Trophoblast cell (in vitro differentiated cells and primary cell): ENCODE data around the gene GABRR2.

Source experiments
- DNase-seq, 2 donors: peaks; one replicate each; pipeline ENCODE4 v3.0.0-alpha.2; 2016
- H2AFZ ChIP-seq: 2 replicates; pipeline ENCODE4 v1.6.1; 2013; ENCODE audit warnings: low read length, moderate library complexity, mild to moderate bottlenecking; ENCODE audit not compliant: insufficient read depth, poor library complexity
- H2AK5ac ChIP-seq: 2 replicates; pipeline ENCODE4 v1.6.1; 2013; ENCODE audit warnings: mild to moderate bottlenecking, low read length
- H2BK120ac ChIP-seq: 2 replicates; pipeline ENCODE4 v1.6.1; 2013; ENCODE audit warnings: low read length, mild to moderate bottlenecking, moderate library complexity; ENCODE audit not compliant: insufficient read depth, poor library complexity
- H2BK12ac ChIP-seq: 2 replicates; pipeline ENCODE4 v1.6.1; 2013; ENCODE audit warnings: mild to moderate bottlenecking, low read length, moderate library complexity
- H2BK5ac ChIP-seq: 2 replicates; pipeline ENCODE4 v1.6.1; 2013; ENCODE audit warnings: low read length, low read depth, moderate library complexity, mild to moderate bottlenecking; ENCODE audit not compliant: poor library complexity
- H3K14ac ChIP-seq: 2 replicates; pipeline ENCODE4 v1.6.1; 2013; ENCODE audit warnings: mild to moderate bottlenecking, low read length
- H3K18ac ChIP-seq: 2 replicates; pipeline ENCODE4 v1.6.1; 2013; ENCODE audit warnings: mild to moderate bottlenecking, low read length
- H3K23ac ChIP-seq: 2 replicates; pipeline ENCODE4 v1.6.1; 2013; ENCODE audit warnings: low read length
- H3K27ac ChIP-seq: 2 replicates; pipeline ENCODE4 v1.5.1; 2013; ENCODE audit warnings: low read depth, mild to moderate bottlenecking, inconsistent platforms, low read length, moderate library complexity
- H3K27me3 ChIP-seq: 2 replicates; pipeline ENCODE4 v1.6.1; 2013; ENCODE audit warnings: inconsistent platforms, mild to moderate bottlenecking, low read length, moderate library complexity; ENCODE audit not compliant: insufficient read depth
- H3K36me3 ChIP-seq, 2 experiments: 1 replicate in 1 of 2; 2 replicates in 1 of 2; pipeline ENCODE4 v1.6.1; 2013; ENCODE audit warnings: low read length in 2 of 2, mild to moderate bottlenecking in 2 of 2, moderate library complexity in 1 of 2; ENCODE audit not compliant: insufficient read depth in 2 of 2, control insufficient read depth in 1 of 2
- H3K4ac ChIP-seq: 2 replicates; pipeline ENCODE4 v1.6.1; 2013; ENCODE audit warnings: low read depth, mild to moderate bottlenecking, low read length, moderate library complexity
- H3K4me1 ChIP-seq, 2 experiments: 1 replicate in 1 of 2; 2 replicates in 1 of 2; pipeline ENCODE4 v1.6.1; 2013; ENCODE audit warnings: low read length in 2 of 2, mild to moderate bottlenecking in 2 of 2, moderate library complexity in 1 of 2; ENCODE audit not compliant: insufficient read depth in 2 of 2, control insufficient read depth in 1 of 2
- H3K4me2 ChIP-seq: 2 replicates; pipeline ENCODE4 v1.6.1; 2013; ENCODE audit warnings: inconsistent platforms, mild to moderate bottlenecking, low read length, moderate library complexity
- H3K4me3 ChIP-seq: 2 replicates; pipeline ENCODE4 v1.5.1; 2013; ENCODE audit warnings: mild to moderate bottlenecking, low read depth, low read length, inconsistent platforms
- H3K79me1 ChIP-seq: one replicate; pipeline ENCODE4 v1.6.1; 2013; ENCODE audit warnings: low read length
- H3K79me2 ChIP-seq: 2 replicates; pipeline ENCODE4 v1.6.1; 2013; ENCODE audit warnings: low read length, mild to moderate bottlenecking; ENCODE audit not compliant: control insufficient read depth, insufficient read depth, poor library complexity
- H3K9ac ChIP-seq: 2 replicates; pipeline ENCODE4 v1.6.1; 2013; ENCODE audit warnings: mild to moderate bottlenecking, low read length
- H3K9me3 ChIP-seq: 2 replicates; pipeline ENCODE4 v1.6.1; 2013; ENCODE audit warnings: low read depth, mild to moderate bottlenecking, control low read depth, inconsistent platforms, low read length; ENCODE audit not compliant: insufficient read depth
- H4K12ac ChIP-seq: 2 replicates; pipeline ENCODE4 v1.6.1; 2013; ENCODE audit warnings: low read depth, mild to moderate bottlenecking, low read length, moderate library complexity
- H4K8ac ChIP-seq: 2 replicates; pipeline ENCODE4 v1.6.1; 2013; ENCODE audit warnings: low read depth, mild to moderate bottlenecking, low read length, moderate library complexity
- H4K91ac ChIP-seq: one replicate; pipeline ENCODE4 v1.6.1; 2013; ENCODE audit warnings: low read depth, mild to moderate bottlenecking, low read length, moderate library complexity
- WGBS: extraction: QIAGEN DNeasy Blood & Tissue Kit; methylation state at CpG from one replicate; pipeline ENCODE4 v1.1.7; 2013; ENCODE audit warnings: missing lambda C conversion rate; ENCODE audit not compliant: insufficient read length, insufficient coverage; ENCODE audit errors: extremely low coverage; 5-methylcytosine and 5-hydroxymethylcytosine counted together

GABRR2 gene

GRCh38 chr6:89255417-89255816 is 59.7 kb downstream of the GABRR2 start:
- Histone ChIP-seq H3K27me3 (no peaks in the 10 kb centered on the region), H3K79me1 (no peaks in the 10 kb centered on the region), H2AFZ (no peak overlapping the region), H4K12ac (no peak overlapping the region), H3K23ac (no peak overlapping the region), H2BK12ac (no peak overlapping the region), H3K4me1 (no peaks in the 10 kb centered on the region), H3K18ac (no peak overlapping the region), H3K14ac (no peak overlapping the region), H4K91ac (no peak overlapping the region), H2BK120ac (no peak overlapping the region), H4K8ac (no peak overlapping the region), H3K4me2 (no peak overlapping the region), H3K9ac (no peak overlapping the region), H2BK5ac (no peak overlapping the region), H3K36me3 (no peaks in the 10 kb centered on the region), H3K79me2 (no peaks in the 10 kb centered on the region), H3K4ac (no peak overlapping the region), H3K9me3 (peaks cover 2% of the 10 kb centered on the region), H2AK5ac (no peak overlapping the region), H3K4me3 (no peak overlapping the region), H3K27ac (no peak overlapping the region)
- WGBS, result no CpG with 5 or more reads among the region's 4 CpGs
- no peak for DNase-seq

- Histone ChIP-seq H3K9ac (no peak overlapping the region), H4K8ac (no peak overlapping the region), H3K4me1 (no peaks in the 10 kb centered on the region), H3K4me2 (no peak overlapping the region), H3K27me3 (no peaks in the 10 kb centered on the region), H3K14ac (no peak overlapping the region), H2AK5ac (no peak overlapping the region), H3K4me3 (no peak overlapping the region), H3K27ac (no peak overlapping the region), H3K4ac (no peak overlapping the region), H4K12ac (no peak overlapping the region), H2AFZ (no peak overlapping the region), H2BK120ac (no peak overlapping the region), H3K36me3 (no peaks in the 10 kb centered on the region), H3K23ac (no peak overlapping the region), H3K79me1 (no peaks in the 10 kb centered on the region), H4K91ac (no peak overlapping the region), H3K18ac (no peak overlapping the region), H2BK5ac (no peak overlapping the region), H3K79me2 (no peaks in the 10 kb centered on the region), H2BK12ac (no peak overlapping the region), H3K9me3 (peaks cover 2% of the 10 kb centered on the region)
- no peak for DNase-seq
These were observed 60.5 kb downstream of the GABRR2 start for GRCh38 chr6:89254569-89254968.

- Histone ChIP-seq H3K23ac (no peak overlapping the region), H2AFZ (no peak overlapping the region), H3K4ac (no peak overlapping the region), H2AK5ac (no peak overlapping the region), H3K9ac (no peak overlapping the region), H3K4me1 (no peaks in the 10 kb centered on the region), H3K18ac (no peak overlapping the region), H3K14ac (no peak overlapping the region), H3K79me2 (no peaks in the 10 kb centered on the region), H3K36me3 (no peaks in the 10 kb centered on the region), H3K79me1 (no peaks in the 10 kb centered on the region), H3K4me3 (no peak overlapping the region), H3K9me3 (peaks cover 2% of the 10 kb centered on the region), H3K27ac (no peak overlapping the region), H4K12ac (no peak overlapping the region), H2BK120ac (no peak overlapping the region), H3K4me2 (no peak overlapping the region), H4K91ac (no peak overlapping the region), H2BK5ac (no peak overlapping the region), H4K8ac (no peak overlapping the region), H3K27me3 (no peaks in the 10 kb centered on the region), H2BK12ac (no peak overlapping the region)
- no CpG with 5 or more reads among the region's 2 CpGs for WGBS
- no peak for DNase-seq
These were observed 62.2 kb downstream of the GABRR2 start for GRCh38 chr6:89252907-89253306.

GRCh38 chr6:89251976-89252375 is 63.1 kb downstream of the GABRR2 start:
- no peak overlapping the region for H3K4me2 ChIP-seq
- no peak overlapping the region for H2AK5ac ChIP-seq
- DNase-seq, result no peak
- no peak overlapping the region for H4K12ac ChIP-seq
- no peak overlapping the region for H2AFZ ChIP-seq
- H3K4me1 ChIP-seq, result no peaks in the 10 kb centered on the region
- no peak overlapping the region for H3K9ac ChIP-seq
- no peak overlapping the region for H4K8ac ChIP-seq
- no peak overlapping the region for H3K27ac ChIP-seq
- H3K79me1 ChIP-seq, result no peaks in the 10 kb centered on the region
- no peak overlapping the region for H3K23ac ChIP-seq
- H2BK12ac ChIP-seq, result no peak overlapping the region
- no peak overlapping the region for H4K91ac ChIP-seq
- H3K4me3 ChIP-seq, result no peak overlapping the region
- no peaks in the 10 kb centered on the region for H3K36me3 ChIP-seq
- H3K14ac ChIP-seq, result no peak overlapping the region
- H3K9me3 ChIP-seq, result no peaks in the 10 kb centered on the region
- H3K18ac ChIP-seq, result no peak overlapping the region
- H3K79me2 ChIP-seq, result no peaks in the 10 kb centered on the region
- WGBS, result no CpG with 5 or more reads among the region's 10 CpGs
- no peak overlapping the region for H2BK5ac ChIP-seq
- no peak overlapping the region for H2BK120ac ChIP-seq
- no peak overlapping the region for H3K4ac ChIP-seq
- H3K27me3 ChIP-seq, result no peaks in the 10 kb centered on the region
